ENCODE results near the gene PXMP2. TPM values are rescaled to one million over a fixed set of nuclear protein-coding genes. Genes with fewer than 3 reads are reported as not detected.

PXMP2 gene
- total RNA-seq, 2 donors from 2014 or later = 25.7 to 107 TPM

GRCh38 chr12:132716356-132716755 lies 29.0 kb downstream of the PXMP2 start:
- TF ChIP-seq CTCF (IDR thresholded peaks at IDR 0.05) = no peak
- TF ChIP-seq POLR2AphosphoS5 (IDR thresholded peaks at IDR 0.05) = no peak
- TF ChIP-seq POLR2A (IDR thresholded peaks at IDR 0.05) = no peak
- Histone ChIP-seq H3K36me3 (peaks cover 5 to 25% of the 10 kb centered on the region in 2 donors), H3K9me3 (no peaks in the 10 kb centered on the region), H3K4me3 (no peak overlapping the region), H3K4me1 (replicated peaks) (peaks cover 3% of the 10 kb centered on the region), H3K27ac (no peak overlapping the region), H3K27me3 (replicated peaks; ENCODE audit: insufficient read depth) (no peaks in the 10 kb centered on the region)
- WGBS = 93% methylated on average over 11 of the region's 11 CpGs
- intact Hi-C loops (cut with DNase I) = no loop called here
- no peak for DNase-seq (ENCODE audit: low spot score)

- H3K9me3 ChIP-seq = no peaks in the 10 kb centered on the region
- no peak overlapping the region for H3K4me3 ChIP-seq
- WGBS = 84% methylated on average over 17 of the region's 17 CpGs
- H3K4me1 ChIP-seq (replicated peaks) = no peaks in the 10 kb centered on the region
- no peaks in the 10 kb centered on the region for H3K27me3 ChIP-seq (replicated peaks; ENCODE audit: insufficient read depth)
- H3K27ac ChIP-seq = no peak overlapping the region
- no peak for DNase-seq (ENCODE audit: low spot score)
- intact Hi-C loops (cut with DNase I) = no loop called here
- H3K36me3 ChIP-seq = peaks cover 5 to 25% of the 10 kb centered on the region in 2 donors
- TF ChIP-seq POLR2AphosphoS5 (IDR thresholded peaks at IDR 0.05) (no peak), CTCF (IDR thresholded peaks at IDR 0.05) (no peak), POLR2A (IDR thresholded peaks at IDR 0.05) (no peak)
These were observed 29.6 kb downstream of the PXMP2 start for GRCh38 chr12:132717011-132717410.

- H3K27ac ChIP-seq = no peak overlapping the region
- whole genome bisulfite sequencing = 92% methylated on average over 57 of the region's 61 CpGs
- no peak for TF ChIP-seq CTCF (IDR thresholded peaks at IDR 0.05)
- no peak for TF ChIP-seq POLR2A (IDR thresholded peaks at IDR 0.05)
- TF ChIP-seq POLR2AphosphoS5 (IDR thresholded peaks at IDR 0.05) = no peak
- no peaks in the 10 kb centered on the region for H3K9me3 ChIP-seq
- no peak for DNase-seq (ENCODE audit: low spot score)
- H3K4me3 ChIP-seq = no peak overlapping the region
- peaks cover 5 to 25% of the 10 kb centered on the region in 2 donors for H3K36me3 ChIP-seq
- no peaks in the 10 kb centered on the region for H3K4me1 ChIP-seq (replicated peaks)
- H3K27me3 ChIP-seq (replicated peaks; ENCODE audit: insufficient read depth) = no peaks in the 10 kb centered on the region
- intact Hi-C loops (cut with DNase I) = no loop called here
These were observed 30.4 kb downstream of the PXMP2 start for GRCh38 chr12:132717531-132718387.

- H3K4me1 ChIP-seq (replicated peaks) = no peaks in the 10 kb centered on the region
- H3K36me3 ChIP-seq = peaks cover 5 to 25% of the 10 kb centered on the region in 2 donors
- no peak overlapping the region for H3K4me3 ChIP-seq
- no peaks in the 10 kb centered on the region for H3K9me3 ChIP-seq
- DNase-seq (ENCODE audit: low spot score) = no peak
- TF ChIP-seq CTCF (IDR thresholded peaks at IDR 0.05) = no peak
- no peak for TF ChIP-seq POLR2AphosphoS5 (IDR thresholded peaks at IDR 0.05)
- no peak for TF ChIP-seq POLR2A (IDR thresholded peaks at IDR 0.05)
- H3K27me3 ChIP-seq (replicated peaks; ENCODE audit: insufficient read depth) = no peaks in the 10 kb centered on the region
- intact Hi-C loops (cut with DNase I) = no loop called here
- no peak overlapping the region for H3K27ac ChIP-seq
- WGBS = 90% methylated on average over 20 of the region's 21 CpGs
These were observed 31.3 kb downstream of the PXMP2 start for GRCh38 chr12:132718644-132719043.
